H54 (cell line): ENCODE data around the gene KIF25.

Experiments
- DNase-seq: peaks from one replicate; pipeline ENCODE4 v3.0.0; 2011; ENCODE audit warnings: low spot score, mixed read lengths; ENCODE audit not compliant: insufficient read length
- FAIRE-seq: peaks from 3 replicates; lab custom pipeline; 2011; peaks lifted over from hg19 to GRCh38; lab: Jason Lieb, UNC
- POLR2A ChIP-seq: IDR thresholded peaks from 2 replicates; pipeline ENCODE4 v1.6.1; 2011; ENCODE audit warnings: low read depth, mild to moderate bottlenecking, low read length

The KIF25 gene

GRCh38 chr6:168045141-168045691 is 47.7 kb downstream of the KIF25 start:
- DNase-seq (no peak), FAIRE-seq (no peak)

DNA sequence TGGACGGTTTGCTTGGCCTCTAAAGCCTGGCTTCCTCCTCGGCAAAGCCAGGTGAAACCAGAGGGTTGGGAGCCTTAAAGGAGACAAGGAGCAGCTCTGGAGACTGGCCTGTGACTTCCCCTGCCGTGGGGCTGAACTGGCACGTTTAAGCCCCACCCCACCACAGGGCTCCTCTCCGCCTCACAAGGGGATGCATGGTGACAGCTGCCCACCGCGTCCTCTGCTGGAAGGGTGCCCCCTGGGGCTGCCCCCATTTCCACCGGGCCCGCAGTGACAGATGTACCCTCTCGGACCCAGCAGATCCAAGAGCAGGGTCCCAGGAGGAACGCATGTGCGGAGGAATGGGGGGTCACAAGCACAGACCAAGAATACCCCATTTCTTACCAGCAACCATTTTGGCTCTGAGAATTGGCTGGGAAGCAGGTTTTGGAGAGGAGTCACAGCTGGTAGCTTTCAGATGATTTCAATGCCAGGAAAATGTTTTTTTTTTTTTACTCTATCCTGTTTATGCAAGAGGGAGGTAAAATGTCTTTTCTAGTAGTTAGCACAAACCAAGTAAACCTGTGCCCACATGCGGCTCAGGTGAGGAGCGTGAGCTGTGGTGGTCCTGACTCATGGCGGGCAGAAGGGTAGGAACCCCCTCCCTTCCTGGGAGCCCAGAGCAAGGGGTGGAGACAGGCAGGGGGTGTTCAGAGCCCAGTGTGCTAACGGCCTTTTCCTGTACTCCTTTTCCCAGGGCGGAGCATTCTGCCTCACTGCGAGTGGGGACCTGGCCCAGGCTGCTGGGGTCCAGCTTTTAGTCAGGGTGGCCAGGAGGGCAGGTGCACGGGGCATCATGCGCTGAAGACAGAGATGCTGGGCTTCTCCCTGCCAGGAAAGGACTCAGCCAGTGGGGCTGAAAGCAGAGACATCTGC is 48.5 kb downstream of the KIF25 start:
- no peak for TF ChIP-seq POLR2A
- DNase-seq (no peak), FAIRE-seq (no peak)

More at GRCh38 chr6:168045141-168045691, 47.7 kb downstream of the KIF25 start:
- TF ChIP-seq POLR2A = no peak

DNA sequence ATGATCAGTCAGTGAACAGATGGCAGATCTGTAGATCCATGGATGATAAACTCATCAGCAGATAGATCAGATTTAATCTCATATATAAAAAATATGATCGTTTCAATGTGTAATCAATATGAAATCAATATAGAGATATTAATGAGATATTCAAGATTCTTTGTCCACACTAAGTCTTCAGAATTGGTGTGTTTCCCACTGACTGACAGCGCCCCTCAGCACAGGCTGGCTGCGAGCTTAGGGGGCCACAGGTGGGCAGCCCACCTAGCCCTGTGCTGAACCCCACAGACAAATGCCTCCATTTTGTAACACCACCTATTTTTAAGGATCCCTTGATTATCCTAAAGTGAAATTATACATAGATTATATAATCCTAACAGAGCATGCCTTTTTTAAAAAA is 49.2 kb downstream of the KIF25 start:
- TF ChIP-seq POLR2A = no peak
- DNase-seq = no peak
- no peak for FAIRE-seq

- TF ChIP-seq POLR2A = no peak
- no peak for DNase-seq
- no peak for FAIRE-seq
Measured at GRCh38 chr6:168047841-168048723, 50.6 kb downstream of the KIF25 start.

GRCh38 chr6:168048724-168049025 is 51.2 kb downstream of the KIF25 start:
- no peak for DNase-seq
- no peak for FAIRE-seq
- TF ChIP-seq POLR2A = no peak

- TF ChIP-seq POLR2A = no peak
- DNase-seq (no peak), FAIRE-seq (no peak)
Measured at GRCh38 chr6:168049277-168049676, 51.8 kb downstream of the KIF25 start.

DNA sequence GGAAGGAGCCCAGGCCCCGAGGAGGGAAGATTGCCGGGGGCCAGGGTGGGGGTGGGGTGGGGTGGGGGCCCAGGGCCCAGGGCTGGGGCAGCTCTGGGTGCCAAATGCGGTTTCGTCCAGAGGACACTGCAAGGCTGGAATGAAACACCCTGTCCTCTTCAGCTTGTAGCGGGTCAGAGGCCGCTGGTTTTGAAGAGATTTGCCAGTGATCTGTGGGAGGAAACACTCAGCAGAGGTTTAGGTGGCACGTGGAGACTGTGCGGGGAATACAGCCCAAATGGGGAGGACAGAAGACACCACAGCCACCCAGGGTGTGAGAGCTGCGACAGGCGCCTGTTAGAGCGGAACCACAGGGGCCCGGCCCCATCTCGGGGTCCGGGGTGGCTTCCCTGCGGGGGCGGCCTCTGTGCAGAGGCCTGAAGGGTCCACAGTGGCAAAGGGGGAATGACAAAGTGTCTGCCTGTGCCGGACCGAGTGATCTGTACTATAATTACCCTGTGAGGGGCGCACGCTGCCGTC is 52.3 kb downstream of the KIF25 start:
- no peak for TF ChIP-seq POLR2A
- FAIRE-seq = no peak
- DNase-seq = no peak

DNA sequence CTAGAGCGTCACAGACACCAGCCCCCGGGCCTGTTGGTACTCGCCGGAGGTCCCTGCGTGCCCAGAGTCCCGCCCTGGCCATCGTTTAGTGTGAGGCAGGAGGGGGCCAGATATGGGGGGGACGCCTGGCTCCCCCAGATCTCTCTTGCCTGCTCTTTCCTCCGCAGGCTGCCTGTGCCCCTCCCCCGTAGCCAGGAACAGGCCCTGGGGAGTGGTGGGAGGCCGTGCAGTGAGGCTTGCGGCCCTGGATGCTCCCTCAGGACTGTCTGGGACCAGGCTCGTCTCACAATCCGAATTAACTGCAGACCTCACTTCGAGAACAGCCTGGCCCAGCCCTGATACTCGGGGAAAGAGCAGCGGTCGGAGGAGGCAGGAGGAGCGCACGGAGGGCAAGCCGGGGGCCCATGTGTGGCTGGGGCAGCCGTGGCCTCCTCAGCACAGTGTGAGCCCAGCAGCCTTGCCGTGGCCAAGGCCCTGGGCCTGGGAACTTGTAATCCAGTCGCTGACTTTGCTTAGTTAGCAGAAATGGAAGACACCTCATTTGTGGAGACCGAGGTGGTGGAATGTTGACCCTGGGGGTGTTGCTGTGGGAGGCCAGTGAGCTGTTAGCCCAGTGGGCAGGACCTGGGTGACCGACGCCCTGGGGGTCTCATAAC is 52.9 kb downstream of the KIF25 start:
- no peak for TF ChIP-seq POLR2A
- FAIRE-seq = no peak
- no peak for DNase-seq

DNA sequence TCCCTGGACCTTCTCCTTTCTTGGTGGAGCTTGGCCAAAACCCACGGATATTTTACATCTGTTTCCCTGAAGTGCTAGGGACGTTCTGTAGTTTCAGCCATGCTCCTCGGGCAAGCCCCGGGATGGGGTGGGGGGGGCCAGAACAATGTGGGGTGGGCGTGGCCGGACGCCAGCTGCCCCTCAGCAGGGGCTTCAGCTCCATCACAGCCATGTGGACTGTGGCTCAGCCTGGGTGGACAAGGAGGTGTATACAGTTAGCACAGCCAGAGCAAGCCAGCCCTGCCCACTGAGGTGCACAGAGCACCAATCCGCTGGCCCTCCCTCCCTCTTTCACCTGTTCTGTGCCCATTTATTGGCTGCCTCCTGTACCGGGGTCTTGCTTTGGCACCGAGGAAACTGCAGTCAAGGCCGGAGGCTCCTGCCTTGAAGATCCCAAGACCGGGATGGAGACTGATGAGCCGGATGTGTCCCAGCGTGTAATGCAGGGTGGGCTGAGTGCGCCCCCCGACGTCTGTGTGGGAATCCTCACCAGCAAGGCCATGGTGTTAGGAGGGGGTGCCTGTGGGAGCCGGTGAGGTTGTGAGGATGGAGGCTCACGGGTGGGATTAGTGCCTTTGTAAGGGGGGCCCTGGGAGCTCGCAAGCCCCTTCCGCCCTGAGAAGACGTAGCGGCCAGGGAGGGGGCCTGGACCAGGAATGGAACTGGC is 53.6 kb downstream of the KIF25 start:
- TF ChIP-seq POLR2A = no peak
- FAIRE-seq = no peak
- no peak for DNase-seq

DNA sequence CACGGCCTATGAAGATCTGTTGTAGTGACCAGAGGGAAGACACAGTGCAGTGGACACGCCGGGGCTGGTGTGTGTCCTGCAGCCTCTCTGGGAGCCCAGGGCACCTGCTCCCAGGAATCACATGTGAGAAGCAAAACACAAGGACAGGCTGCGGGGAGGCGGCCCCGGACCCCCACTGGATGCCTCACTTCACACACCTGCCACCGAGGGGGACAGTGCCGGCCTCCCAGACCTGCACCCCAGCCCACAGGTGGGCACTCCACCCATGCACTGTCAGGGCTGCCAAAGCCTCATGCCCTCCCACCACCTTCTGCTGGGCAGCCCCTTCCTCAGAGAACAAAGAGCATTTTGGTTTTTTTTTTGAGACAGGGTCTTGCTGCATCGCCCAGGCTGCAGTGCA is 54.2 kb downstream of the KIF25 start:
- no peak for FAIRE-seq
- DNase-seq = no peak
- no peak for TF ChIP-seq POLR2A

DNA sequence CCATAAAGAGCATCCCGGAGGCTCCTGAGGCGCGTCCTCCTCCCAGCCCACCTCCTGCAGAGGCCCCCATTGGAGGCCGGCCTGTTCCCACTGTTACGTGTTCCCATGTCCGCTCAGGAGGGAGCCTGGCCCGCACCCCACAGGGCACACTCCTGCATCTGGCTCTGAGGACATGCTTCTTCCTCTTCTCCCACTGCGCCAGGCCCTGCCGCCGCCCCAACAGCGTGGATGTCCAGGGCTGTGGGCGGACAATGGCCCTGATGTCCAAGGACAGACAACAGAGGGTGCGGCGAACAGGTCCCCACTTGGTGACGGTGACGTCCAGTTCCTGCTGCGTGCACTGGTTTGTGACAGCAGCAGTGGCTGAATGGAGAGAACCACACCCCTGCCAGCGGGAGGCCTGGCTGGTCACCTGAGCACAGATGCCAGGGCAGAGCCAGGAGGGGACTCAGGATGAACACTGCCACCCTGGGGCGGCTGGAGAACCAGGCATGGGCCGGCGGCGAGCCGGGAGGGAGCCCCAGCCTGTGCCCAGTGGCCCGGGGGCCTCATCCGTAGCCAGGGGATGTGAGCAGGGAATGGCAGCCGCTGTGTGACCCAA is 54.9 kb downstream of the KIF25 start:
- no peak for DNase-seq
- TF ChIP-seq POLR2A = no peak
- no peak for FAIRE-seq
